Heart right ventricle (tissue), 16 donors: ENCODE measurements around the gene ZDBF2. TPM values are rescaled to one million over a fixed set of nuclear protein-coding genes. Genes with fewer than 3 reads are reported as not detected.

Source experiments
- ATAC-seq, 8 donors: fragments of 200-7000 bp; cut with Tn5 transposase; one replicate each; pipeline ENCODE4 v1.9.1; 2020; ENCODE audit warnings: mild to moderate bottlenecking in 8 of 8, moderate library complexity in 8 of 8, moderate number of reproducible peaks in 1 of 8
- DNase-seq, 2 donors: peaks; one replicate each; pipeline ENCODE4 v3.0.0-alpha.2; 2020
- H3K27ac ChIP-seq, 10 donors: fragments of 200-600 bp; sonication (generic) in 2 of 10; one replicate each; pipeline versions ENCODE4 v1.5.0 to v1.8.0; 2020 to 2022; ENCODE audit warnings: mild to moderate bottlenecking in 3 of 10
- H3K27me3 ChIP-seq, 7 donors: fragments of 200-600 bp; one replicate each; pipeline ENCODE4 v1.8.0; 2021 to 2022; ENCODE audit warnings: mild to moderate bottlenecking in 2 of 7
- H3K36me3 ChIP-seq, 9 donors: fragments of 200-600 bp; sonication (generic) in 1 of 9; one replicate each; pipeline versions ENCODE4 v1.5.0 to v1.8.0; 2020 to 2022; ENCODE audit warnings: mild to moderate bottlenecking in 2 of 9
- H3K4me1 ChIP-seq, 9 donors: fragments of 200-600 bp; sonication (generic) in 1 of 9; one replicate each; pipeline versions ENCODE4 v1.5.0 to v1.8.0; 2020 to 2022; ENCODE audit warnings: mild to moderate bottlenecking in 4 of 9
- H3K4me3 ChIP-seq, 10 donors: fragments of 200-600 bp; sonication (generic) in 2 of 10; one replicate each; pipeline versions ENCODE4 v1.5.0 to v1.8.0; 2020 to 2022; ENCODE audit warnings: mild to moderate bottlenecking in 7 of 10, moderate library complexity in 2 of 10
- H3K9me3 ChIP-seq, 11 donors: fragments of 200-600 bp in 10 of 11; sonication (generic) in 2 of 11; one replicate each; pipeline versions ENCODE4 v1.5.0 to v1.8.0; 2013 to 2022; ENCODE audit warnings: mild to moderate bottlenecking in 2 of 11, control low read depth in 1 of 11, moderate library complexity in 1 of 11
- WGBS, 2 donors: extraction: QIAGEN DNeasy Blood & Tissue Kit; methylation state at CpG; one replicate each; pipeline ENCODE4 v1.1.7; 2013; ENCODE audit warnings: inconsistent platforms in 1 of 2; 5-methylcytosine and 5-hydroxymethylcytosine counted together
- intact Hi-C, 10 donors: fragments of 100-400 bp; cut with DNase I; formaldehyde crosslinking; loops; one replicate each; pipeline versions ENCODE4 v1.11.1 to v1.14.2; 2022
- polyA plus RNA-seq, 2 donors: library from polyadenylated mRNA; stranded (reverse); fragments of 200-250 nt; gene quantifications; one replicate each; pipeline ENCODE4 v1.2.3, GENCODE V29; 2013
- total RNA-seq, 10 donors: library from RNA; stranded (reverse); fragmentation: NEBNext Ultra II Directional in 3 of 10; extraction: Animal tissue kit (Norgen Biotek cat#: 25700) in 3 of 10; gene quantifications; one replicate each; pipeline versions ENCODE4 v1.2.1 to v1.2.4, GENCODE V29; 2021 to 2023
- TF ChIP-seq, protein P1 (sequence below), 9 donors: fragments of 200-600 bp; sonication (generic) in 2 of 9; IDR thresholded peaks; one replicate each; pipeline versions ENCODE4 v1.5.0 to v1.8.0; 2021 to 2022; ENCODE audit warnings: antibody characterized with exemption in 9 of 9, mild to moderate bottlenecking in 5 of 9, moderate library complexity in 1 of 9
- donor health status: Arrhythmogenic right ventricular cardiomyopathy.
- donor health status: ischemic (EF 13 %, LVEDD 7.1; RV severe dilation, severe dysfunction).
- donor health status: healthy with polysubstance abuse.
- donor health status: DM: no; HTN: yes; CAD: no.
- donor health status: DM: no; HTN: no; CAD: no.
- donor health status: ischemic (EF 25% LVEDD 6.9; RV normal size, moderate dysfunction).
- donor health status: ischemic (EF 25% LVEDD 5.7; RV mildly dilated, moderate dysfunction).
- donor health status: healthy.
- donor health status: DM: yes; HTN: yes; CAD: no.
- donor health status: Ischemic cardiomyopathy.
- donor health status: ischemic (EF 35%, LVEDD 5.7; RV mildly dilated, moderate dysfunction).
- donor health status: nonischemic (EF 11% LVEDD 7.7; RV severe dilation, severe dysfunction).
- donor health status: DM: yes; HTN: yes; CAD: no.
- donor health status: PGD.
- donor health status: ischemic (EF 29% LVEDD 5.4; RV normal size, mild dysfunction).
- donor health status: nonischemic (EF 23%, LVEDD 6.1; RV moderate dilation, normal function).

The ZDBF2 gene
- total and polyA plus RNA-seq, 12 donors = 0.72 to 15.6 (median 10.2) TPM

DNA sequence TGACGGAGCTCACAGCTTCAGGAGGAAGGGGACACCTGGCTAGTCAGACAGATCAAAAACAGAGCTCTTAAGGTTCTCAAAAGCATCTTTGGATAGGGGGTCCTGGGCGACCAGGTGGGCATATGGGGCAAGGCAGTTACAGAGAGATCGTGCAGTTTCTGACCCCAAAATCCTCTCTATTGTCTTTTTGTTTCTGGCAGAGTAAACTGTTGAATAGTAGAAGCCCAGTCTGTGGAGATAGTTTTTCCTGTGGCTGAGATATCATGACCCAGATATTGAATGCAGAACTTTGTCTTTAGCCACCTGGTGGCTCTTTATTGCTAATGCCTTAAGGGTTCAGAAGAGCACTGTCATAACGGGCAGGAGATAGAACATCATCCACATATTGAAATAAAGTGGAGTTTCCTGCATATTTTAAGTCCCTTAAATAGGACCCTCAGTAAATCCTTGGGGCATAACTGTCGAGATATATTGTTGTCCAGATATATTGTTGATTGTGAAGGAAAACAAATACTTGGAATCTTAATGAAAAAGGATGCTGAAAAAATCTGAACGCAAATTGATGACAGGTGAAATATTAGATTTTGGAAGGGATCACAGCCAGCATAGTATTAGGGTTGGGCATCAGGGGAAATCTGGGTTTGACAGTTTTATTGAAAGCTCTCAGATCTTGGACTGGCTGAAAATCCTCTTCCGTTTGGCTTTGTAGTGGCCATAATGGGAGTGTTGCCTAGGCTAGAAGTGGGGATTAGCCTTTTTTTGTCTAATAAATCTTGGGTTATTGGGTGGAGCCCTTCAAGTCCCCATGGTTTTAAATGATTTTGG is 14.1 kb upstream of the ZDBF2 start:
- 30 to 36% methylated on average over 7 of the region's 7 CpGs for WGBS, 2 donors
- peak overlapping the region in 2 of 10 donors; percentile 20 for H3K4me3 ChIP-seq
- no peaks in the 10 kb centered on the region for H3K36me3 ChIP-seq
- no peak overlapping the region for H3K27ac ChIP-seq
- H3K27me3 ChIP-seq = peaks cover 19 to 100% (median 100%) of the 10 kb centered on the region in 7 donors
- DNase-seq (no peak), ATAC-seq (peak in 4 of 8 donors; percentile 34 to 71 (median 54))
- intact Hi-C loops = loop anchor here in 3 of 10 donors (5.0 to 10.0 kb wide), 2 partner anchors 96 to 98 kb away; no protein-coding TSS in a partner anchor
- H3K4me1 ChIP-seq = no peaks in the 10 kb centered on the region
- TF ChIP-seq, protein P1, sequence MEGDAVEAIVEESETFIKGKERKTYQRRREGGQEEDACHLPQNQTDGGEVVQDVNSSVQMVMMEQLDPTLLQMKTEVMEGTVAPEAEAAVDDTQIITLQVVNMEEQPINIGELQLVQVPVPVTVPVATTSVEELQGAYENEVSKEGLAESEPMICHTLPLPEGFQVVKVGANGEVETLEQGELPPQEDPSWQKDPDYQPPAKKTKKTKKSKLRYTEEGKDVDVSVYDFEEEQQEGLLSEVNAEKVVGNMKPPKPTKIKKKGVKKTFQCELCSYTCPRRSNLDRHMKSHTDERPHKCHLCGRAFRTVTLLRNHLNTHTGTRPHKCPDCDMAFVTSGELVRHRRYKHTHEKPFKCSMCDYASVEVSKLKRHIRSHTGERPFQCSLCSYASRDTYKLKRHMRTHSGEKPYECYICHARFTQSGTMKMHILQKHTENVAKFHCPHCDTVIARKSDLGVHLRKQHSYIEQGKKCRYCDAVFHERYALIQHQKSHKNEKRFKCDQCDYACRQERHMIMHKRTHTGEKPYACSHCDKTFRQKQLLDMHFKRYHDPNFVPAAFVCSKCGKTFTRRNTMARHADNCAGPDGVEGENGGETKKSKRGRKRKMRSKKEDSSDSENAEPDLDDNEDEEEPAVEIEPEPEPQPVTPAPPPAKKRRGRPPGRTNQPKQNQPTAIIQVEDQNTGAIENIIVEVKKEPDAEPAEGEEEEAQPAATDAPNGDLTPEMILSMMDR (IDR thresholded peaks at IDR 0.05) = peak in 7 of 9 donors; percentile 7 to 48 (median 36)
- H3K9me3 ChIP-seq = no peaks in the 10 kb centered on the region

DNA sequence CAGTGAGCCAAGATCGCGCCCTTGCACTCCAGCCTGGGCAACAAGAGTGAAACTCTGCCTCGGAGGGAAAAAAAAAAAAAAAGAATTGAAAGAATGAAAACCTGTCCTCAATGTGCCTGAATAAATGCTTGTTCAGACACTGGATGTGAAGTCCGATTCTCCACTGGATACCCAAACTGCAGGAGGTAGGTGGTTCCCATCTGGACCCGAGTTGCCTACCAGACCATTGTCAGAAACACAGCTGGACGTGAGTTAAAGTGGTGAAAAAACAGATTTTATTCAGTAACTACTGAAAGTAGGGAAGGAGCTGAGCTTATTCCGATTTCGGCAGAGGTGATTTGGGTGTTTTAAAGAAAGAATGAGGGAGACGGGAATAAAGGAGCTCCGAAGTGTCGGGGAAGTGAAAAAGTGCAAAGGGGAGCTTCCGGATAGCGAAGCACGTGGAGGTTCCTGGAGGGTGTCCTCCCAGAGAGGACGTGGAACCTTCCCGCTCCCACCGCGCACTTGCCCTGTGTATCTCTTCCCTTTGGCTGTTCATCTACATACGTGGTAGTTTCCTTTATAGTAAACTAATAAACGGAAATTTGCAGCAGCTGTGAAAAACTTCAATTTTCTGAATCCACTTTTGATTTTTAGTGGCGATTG is 10.4 kb upstream of the ZDBF2 start:
- intact Hi-C loops = loop anchor here in 3 of 10 donors (5.0 to 10.0 kb wide), 2 partner anchors 99 to 102 kb away; no protein-coding TSS in a partner anchor

DNA sequence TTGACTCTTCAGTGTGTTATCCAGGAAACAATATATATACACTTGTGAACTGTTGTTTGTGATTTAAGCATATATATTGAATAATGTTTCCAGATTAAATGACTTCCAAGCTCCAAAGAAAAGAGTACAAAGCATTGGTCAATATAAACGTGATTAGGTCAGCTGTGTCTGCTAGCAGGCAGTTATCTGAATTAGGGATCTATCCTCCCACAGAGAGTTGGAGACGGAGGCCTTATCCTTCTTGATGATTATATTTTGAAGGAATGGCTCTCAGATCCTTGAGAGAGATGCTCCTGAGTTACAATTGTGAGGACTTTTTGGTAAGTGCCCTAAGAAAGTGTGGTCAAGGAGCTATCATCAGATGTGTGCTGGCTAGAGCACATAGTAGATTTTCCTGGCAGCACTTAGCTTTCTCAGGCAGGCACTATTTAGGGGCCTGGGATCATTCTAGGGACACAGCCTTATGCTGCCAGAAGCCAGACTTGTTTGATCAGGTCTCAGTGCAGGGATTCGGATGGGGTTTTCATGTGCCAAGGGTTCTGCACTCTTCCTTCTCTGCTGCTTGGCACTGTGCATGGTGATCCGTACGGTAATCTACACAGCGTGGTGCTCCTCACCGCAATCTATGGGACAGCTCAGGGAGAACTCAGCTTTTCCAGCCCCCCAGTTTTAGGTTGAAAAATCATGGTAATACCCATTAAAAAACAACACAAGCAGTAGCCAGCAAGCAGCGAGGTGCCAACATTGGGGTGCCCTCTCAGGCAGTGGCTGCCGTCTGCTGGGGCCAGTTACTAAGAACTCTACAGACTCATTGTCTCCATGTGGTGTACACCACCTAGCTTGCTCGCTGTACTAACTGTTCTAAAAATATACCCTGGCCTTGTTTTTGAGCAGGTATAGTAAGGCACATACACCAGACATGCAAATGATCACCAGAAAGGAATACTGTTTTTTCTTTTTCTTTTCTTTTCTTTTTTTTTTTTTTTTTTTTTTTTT is 8.0 kb upstream of the ZDBF2 start:
- Histone ChIP-seq H3K36me3 (no peaks in the 10 kb centered on the region), H3K4me1 (no peaks in the 10 kb centered on the region), H3K27ac (no peak overlapping the region), H3K9me3 (no peaks in the 10 kb centered on the region), H3K4me3 (no peak overlapping the region), H3K27me3 (peaks cover 12 to 100% (median 97%) of the 10 kb centered on the region in 7 donors)
- ATAC-seq (peak in 3 of 8 donors; percentile 37 to 55 (median 47)), DNase-seq (no peak)
- intact Hi-C loops = loop anchor here in 2 of 10 donors (10.0 kb wide), 1 partner anchor 102 kb away; no protein-coding TSS in a partner anchor
- TF ChIP-seq, protein P1 (IDR thresholded peaks at IDR 0.05) = no peak
- 39 to 42% methylated on average over 10 of the region's 10 CpGs for WGBS, 2 donors

More for the DNA sequence above, 10.4 kb upstream of the ZDBF2 start:
- Histone ChIP-seq H3K9me3 (no peaks in the 10 kb centered on the region), H3K36me3 (no peaks in the 10 kb centered on the region), H3K27me3 (peaks cover 12 to 100% (median 99%) of the 10 kb centered on the region in 7 donors), H3K4me1 (no peaks in the 10 kb centered on the region), H3K4me3 (no peak overlapping the region), H3K27ac (no peak overlapping the region)
- TF ChIP-seq, protein P1 (IDR thresholded peaks at IDR 0.05) = no peak
- DNase-seq (no peak), ATAC-seq (no peak)
- WGBS, 2 donors = 38 to 51% methylated on average over 21 of the region's 21 CpGs
